H7 (cell line): ENCODE data around the gene NDUFS1. TPM values are rescaled to one million over a fixed set of nuclear protein-coding genes. Genes with fewer than 3 reads are reported as not detected.
"Not testable (repeated sequence)": the region's sequence is repeated elsewhere in the genome, so short reads cannot be mapped to it uniquely, and the experiment has no call there.

Source experiments
- DNase-seq: peaks from one replicate; pipeline ENCODE4 v3.0.0; 2012
- H3K27me3 ChIP-seq: 2 replicates; pipeline ENCODE4 v1.6.0; 2011; ENCODE audit warnings: mild to moderate bottlenecking, low read length; ENCODE audit not compliant: control insufficient read depth, insufficient read depth
- H3K36me3 ChIP-seq: replicated peaks from 2 replicates; pipeline ENCODE4 v1.5.1; 2011; ENCODE audit warnings: low read length; ENCODE audit not compliant: control insufficient read depth, insufficient read depth
- H3K4me3 ChIP-seq: 2 replicates; pipeline ENCODE4 v1.5.1; 2011; ENCODE audit warnings: low read depth, mild to moderate bottlenecking, control low read depth, low read length, moderate library complexity; ENCODE audit not compliant: insufficient read depth
- total RNA-seq: library from RNA; depleted of rRNA; stranded (reverse); fragments of >200 nt; shearing (Covaris generic); gene quantifications from 2 replicates; pipeline ENCODE4 v1.2.3, GENCODE V29; 2014; rRNA removed

NDUFS1 gene
- total RNA-seq, 1 experiment from 2014 or later: 93.7 TPM

- DNase-seq: peak; percentile 68
- Histone ChIP-seq H3K36me3 (no peaks in the 10 kb centered on the region), H3K4me3 (no peak overlapping the region), H3K27me3 (no peaks in the 10 kb centered on the region)
Observed at GRCh38 chr2:206079699-206080465, 79.4 kb downstream of the NDUFS1 start.

- H3K27me3 ChIP-seq, H3K4me3 ChIP-seq, DNase-seq, H3K36me3 ChIP-seq: not testable (repeated sequence)
Observed at GRCh38 chr2:206077879-206078278, 81.4 kb downstream of the NDUFS1 start.

GRCh38 chr2:206075113-206075512, 84.1 kb downstream of the NDUFS1 start:
- no peaks in the 10 kb centered on the region for H3K36me3 ChIP-seq
- no peak overlapping the region for H3K4me3 ChIP-seq
- DNase-seq: no peak
- H3K27me3 ChIP-seq: no peaks in the 10 kb centered on the region

- H3K36me3 ChIP-seq: no peaks in the 10 kb centered on the region
- H3K27me3 ChIP-seq: no peaks in the 10 kb centered on the region
- H3K4me3 ChIP-seq: no peak overlapping the region
- DNase-seq: no peak
Observed at GRCh38 chr2:206071807-206072206, 87.4 kb downstream of the NDUFS1 start.

- no peak overlapping the region for H3K4me3 ChIP-seq
- DNase-seq: no peak
- H3K27me3 ChIP-seq: no peaks in the 10 kb centered on the region
- H3K36me3 ChIP-seq: no peaks in the 10 kb centered on the region
Observed at GRCh38 chr2:206069417-206069816, 89.8 kb downstream of the NDUFS1 start.

GRCh38 chr2:206068207-206068606, 91.0 kb downstream of the NDUFS1 start:
- H3K4me3 ChIP-seq: no peak overlapping the region
- H3K27me3 ChIP-seq: no peaks in the 10 kb centered on the region
- no peak for DNase-seq
- no peaks in the 10 kb centered on the region for H3K36me3 ChIP-seq

Other genes with a start within 250 kb of the NDUFS1 start
- 9.0 and 11.3 TPM in 2 replicates for gene INO80D, start 73.3 kb downstream of the NDUFS1 start, total RNA-seq
- gene EEF1B2, start 451 bp upstream of the NDUFS1 start, total RNA-seq: 503 and 686 TPM in 2 replicates
- gene ZDBF2, start 115.2 kb upstream of the NDUFS1 start, total RNA-seq: 10.1 and 17.2 TPM in 2 replicates